Nephron progenitor cell (in vitro differentiated cells): ENCODE results near the gene CDHR5.
A peak's percentile ranks its signal among the peaks of the same experiment; 100 is the strongest.

Experiments
- DNase-seq: peaks from one replicate; pipeline ENCODE4 v3.0.0; 2021
- H3K27ac Mint-ChIP-seq: 2 replicates; pipeline ENCODE4 v1.8.0; 2021; ENCODE audit warnings: mild to moderate bottlenecking, moderate library complexity, mixed read lengths
- H3K27me3 Mint-ChIP-seq: 2 replicates; pipeline ENCODE4 v1.8.0; 2021; ENCODE audit warnings: mild to moderate bottlenecking, low read depth, mixed read lengths; ENCODE audit not compliant: poor library complexity
- H3K36me3 Mint-ChIP-seq: 2 replicates; pipeline ENCODE4 v1.8.0; 2021; ENCODE audit warnings: low read depth, mixed read lengths
- H3K4me1 Mint-ChIP-seq: 2 replicates; pipeline ENCODE4 v1.8.0; 2021; ENCODE audit warnings: mixed read lengths
- H3K4me3 Mint-ChIP-seq: 2 replicates; pipeline ENCODE4 v1.8.0; 2021; ENCODE audit warnings: mild to moderate bottlenecking, moderate library complexity, mixed read lengths
- H3K9me3 Mint-ChIP-seq: 2 replicates; pipeline ENCODE4 v1.8.0; 2021; ENCODE audit warnings: mild to moderate bottlenecking, moderate library complexity, mixed read lengths
- TF ChIP-seq, protein P1 (sequence below): fragments of 200-600 bp; sonication (generic); IDR thresholded peaks from 2 replicates; pipeline ENCODE4 v1.5.0; 2021; ENCODE audit warnings: antibody characterized with exemption

CDHR5 gene

DNA sequence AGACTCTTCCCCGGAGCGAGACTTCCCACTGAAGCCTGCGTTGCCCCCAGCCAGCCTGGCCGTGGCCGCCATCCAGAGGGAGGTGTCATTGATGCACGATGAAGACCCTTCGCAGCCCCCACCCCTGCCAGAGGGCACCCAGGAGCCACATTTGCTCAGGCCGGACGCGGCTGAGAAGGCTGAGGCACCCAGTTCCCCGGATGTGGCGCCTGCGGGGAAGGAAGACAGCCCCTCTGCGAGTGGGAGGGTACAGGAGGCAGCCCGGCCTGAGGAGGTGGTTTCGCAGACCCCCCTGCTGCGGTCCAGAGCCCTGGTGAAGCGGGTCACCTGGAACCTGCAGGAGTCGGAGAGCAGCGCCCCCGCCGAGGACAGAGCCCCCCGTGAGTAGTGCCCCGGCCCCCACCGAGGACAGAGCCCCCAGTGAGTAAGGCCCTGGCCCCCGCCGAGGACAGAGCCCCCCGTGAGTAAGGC is 15.4 kb downstream of the CDHR5 start:
- peaks cover 17% of the 10 kb centered on the region for H3K4me1 Mint-ChIP-seq
- H3K27ac Mint-ChIP-seq, result peak overlapping the region; percentile 61
- TF ChIP-seq, protein P1, sequence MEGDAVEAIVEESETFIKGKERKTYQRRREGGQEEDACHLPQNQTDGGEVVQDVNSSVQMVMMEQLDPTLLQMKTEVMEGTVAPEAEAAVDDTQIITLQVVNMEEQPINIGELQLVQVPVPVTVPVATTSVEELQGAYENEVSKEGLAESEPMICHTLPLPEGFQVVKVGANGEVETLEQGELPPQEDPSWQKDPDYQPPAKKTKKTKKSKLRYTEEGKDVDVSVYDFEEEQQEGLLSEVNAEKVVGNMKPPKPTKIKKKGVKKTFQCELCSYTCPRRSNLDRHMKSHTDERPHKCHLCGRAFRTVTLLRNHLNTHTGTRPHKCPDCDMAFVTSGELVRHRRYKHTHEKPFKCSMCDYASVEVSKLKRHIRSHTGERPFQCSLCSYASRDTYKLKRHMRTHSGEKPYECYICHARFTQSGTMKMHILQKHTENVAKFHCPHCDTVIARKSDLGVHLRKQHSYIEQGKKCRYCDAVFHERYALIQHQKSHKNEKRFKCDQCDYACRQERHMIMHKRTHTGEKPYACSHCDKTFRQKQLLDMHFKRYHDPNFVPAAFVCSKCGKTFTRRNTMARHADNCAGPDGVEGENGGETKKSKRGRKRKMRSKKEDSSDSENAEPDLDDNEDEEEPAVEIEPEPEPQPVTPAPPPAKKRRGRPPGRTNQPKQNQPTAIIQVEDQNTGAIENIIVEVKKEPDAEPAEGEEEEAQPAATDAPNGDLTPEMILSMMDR, result no peak
- H3K36me3 Mint-ChIP-seq, result peaks cover 28% of the 10 kb centered on the region
- H3K27me3 Mint-ChIP-seq, result no peaks in the 10 kb centered on the region
- DNase-seq, result no peak
- H3K4me3 Mint-ChIP-seq, result no peak overlapping the region
- H3K9me3 Mint-ChIP-seq, result no peaks in the 10 kb centered on the region

DNA sequence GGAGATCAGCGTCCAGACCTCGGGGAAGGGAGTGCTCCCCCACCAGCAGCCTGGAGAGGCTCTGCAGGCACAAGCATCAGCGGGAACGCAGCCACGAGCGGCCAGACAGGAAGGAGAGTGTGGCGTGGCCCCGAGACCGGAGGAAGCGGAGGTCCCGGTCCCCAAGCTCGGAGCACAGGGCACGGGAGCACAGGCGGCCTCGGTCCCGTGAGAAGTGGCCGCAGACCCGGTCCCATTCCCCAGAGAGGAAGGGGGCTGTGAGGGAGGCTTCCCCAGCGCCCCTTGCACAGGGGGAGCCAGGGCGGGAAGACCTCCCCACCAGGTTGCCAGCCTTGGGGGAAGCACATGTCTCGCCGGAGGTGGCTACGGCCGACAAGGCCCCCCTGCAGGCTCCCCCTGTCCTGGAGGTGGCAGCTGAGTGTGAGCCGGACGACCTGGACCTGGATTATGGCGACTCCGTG is 15.9 kb downstream of the CDHR5 start:
- Mint-ChIP-seq H3K4me1 (peaks cover 17% of the 10 kb centered on the region), H3K4me3 (no peak overlapping the region), H3K36me3 (peaks cover 34% of the 10 kb centered on the region), H3K27me3 (no peaks in the 10 kb centered on the region), H3K27ac (peak overlapping the region; percentile 94), H3K9me3 (no peaks in the 10 kb centered on the region)
- no peak for DNase-seq
- TF ChIP-seq, protein P1, result no peak

DNA sequence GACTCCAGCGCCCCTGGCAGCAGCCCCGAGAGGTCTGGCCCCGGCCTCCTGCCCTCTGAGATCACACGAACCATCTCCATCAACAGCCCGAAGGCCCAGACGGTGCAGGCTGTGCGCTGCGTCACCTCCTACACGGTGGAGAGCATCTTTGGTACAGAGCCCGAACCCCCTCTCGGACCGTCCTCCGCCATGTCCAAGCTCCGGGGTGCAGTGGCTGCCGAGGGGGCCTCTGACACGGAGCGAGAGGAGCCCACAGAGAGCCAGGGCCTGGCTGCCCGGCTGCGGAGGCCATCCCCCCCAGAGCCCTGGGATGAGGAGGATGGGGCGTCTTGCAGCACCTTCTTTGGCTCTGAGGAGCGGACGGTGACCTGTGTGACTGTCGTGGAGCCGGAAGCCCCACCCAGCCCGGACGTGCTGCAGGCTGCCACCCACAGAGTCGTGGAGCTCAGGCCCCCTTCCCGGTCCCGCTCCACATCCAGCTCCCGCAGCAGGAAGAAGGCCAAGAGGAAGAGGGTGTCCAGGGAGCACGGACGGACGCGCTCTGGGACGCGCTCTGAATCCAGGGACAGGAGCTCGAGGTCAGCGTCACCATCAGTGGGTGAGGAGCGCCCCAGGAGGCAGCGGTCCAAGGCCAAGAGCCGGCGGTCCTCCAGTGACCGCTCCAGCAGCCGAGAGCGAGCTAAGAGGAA is 16.6 kb downstream of the CDHR5 start:
- TF ChIP-seq, protein P1, result no peak
- no peaks in the 10 kb centered on the region for H3K9me3 Mint-ChIP-seq
- no peak overlapping the region for H3K27ac Mint-ChIP-seq
- peaks cover 13% of the 10 kb centered on the region for H3K4me1 Mint-ChIP-seq
- no peak for DNase-seq
- H3K4me3 Mint-ChIP-seq, result no peak overlapping the region
- no peaks in the 10 kb centered on the region for H3K27me3 Mint-ChIP-seq
- peaks cover 35% of the 10 kb centered on the region for H3K36me3 Mint-ChIP-seq

DNA sequence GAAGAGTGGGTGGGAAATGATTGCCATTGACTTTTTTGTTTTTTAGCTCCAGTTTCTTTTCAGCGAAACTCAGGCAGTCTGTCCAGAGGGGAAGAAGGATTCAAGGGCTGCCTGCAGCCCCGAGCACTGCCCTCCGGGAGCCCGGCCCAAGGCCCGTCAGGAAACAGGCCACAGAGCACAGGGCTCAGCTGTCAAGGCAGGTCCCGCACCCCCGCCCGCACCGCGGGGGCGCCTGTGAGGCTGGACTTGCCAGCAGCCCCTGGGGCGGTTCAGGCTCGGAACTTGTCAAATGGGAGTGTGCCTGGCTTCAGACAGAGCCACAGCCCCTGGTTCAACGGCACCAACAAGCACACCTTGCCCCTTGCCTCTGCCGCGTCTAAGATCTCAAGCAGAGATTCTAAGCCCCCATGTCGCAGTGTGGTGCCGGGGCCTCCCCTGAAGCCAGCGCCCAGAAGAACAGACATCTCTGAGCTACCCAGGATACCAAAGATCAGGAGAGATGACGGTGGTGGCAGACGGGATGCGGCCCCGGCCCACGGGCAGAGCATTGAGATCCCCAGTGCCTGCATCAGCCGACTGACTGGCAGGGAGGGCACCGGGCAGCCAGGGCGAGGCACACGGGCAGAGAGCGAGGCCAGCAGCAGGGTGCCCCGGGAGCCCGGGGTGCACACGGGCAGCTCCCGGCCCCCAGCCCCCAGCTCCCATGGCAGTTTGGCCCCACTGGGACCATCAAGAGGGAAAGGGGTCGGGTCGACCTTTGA is 17.6 kb downstream of the CDHR5 start:
- peak overlapping the region; percentile 83 for H3K27ac Mint-ChIP-seq

DNA sequence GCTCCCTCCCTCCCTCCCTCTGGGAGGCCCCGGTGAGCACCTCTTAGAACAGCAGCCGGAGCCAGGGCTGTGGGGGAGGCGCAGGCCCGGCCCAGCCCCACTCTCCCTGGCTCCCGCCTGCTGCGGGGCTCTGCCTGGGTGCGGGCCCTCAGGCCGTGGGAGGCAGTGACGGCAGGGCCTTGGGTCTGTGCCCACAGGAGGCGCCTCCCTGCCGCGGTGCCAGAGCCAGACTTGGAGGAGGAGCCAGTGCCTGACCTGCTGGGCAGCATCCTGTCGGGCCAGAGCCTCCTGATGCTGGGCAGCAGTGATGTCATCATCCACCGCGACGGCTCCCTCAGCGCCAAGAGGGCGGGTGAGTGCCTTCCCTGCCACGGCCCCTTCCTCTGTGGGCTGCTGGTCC is 18.5 kb downstream of the CDHR5 start:
- H3K4me3 Mint-ChIP-seq, result no peak overlapping the region
- H3K9me3 Mint-ChIP-seq, result no peaks in the 10 kb centered on the region
- no peaks in the 10 kb centered on the region for H3K4me1 Mint-ChIP-seq
- no peaks in the 10 kb centered on the region for H3K27me3 Mint-ChIP-seq
- no peak for DNase-seq
- H3K36me3 Mint-ChIP-seq, result peaks cover 39% of the 10 kb centered on the region
- no peak overlapping the region for H3K27ac Mint-ChIP-seq
- TF ChIP-seq, protein P1, result no peak

More for the DNA sequence above, 17.6 kb downstream of the CDHR5 start:
- Mint-ChIP-seq H3K4me1 (peaks cover 4% of the 10 kb centered on the region), H3K4me3 (no peak overlapping the region), H3K27me3 (no peaks in the 10 kb centered on the region), H3K9me3 (no peaks in the 10 kb centered on the region), H3K36me3 (peaks cover 34% of the 10 kb centered on the region)
- no peak for DNase-seq
- TF ChIP-seq, protein P1, result no peak
